Kidney (tissue), 14 donors: ENCODE measurements around the gene FAM193A. TPM values are rescaled to one million over a fixed set of nuclear protein-coding genes. Genes with fewer than 3 reads are reported as not detected.

Source experiments
- DNase-seq, 5 donors: peaks; one replicate each; pipeline ENCODE4 v3.0.0-alpha.2; 2013 to 2020
- FAIRE-seq: peaks from 2 replicates; lab custom pipeline; 2012; peaks lifted over from hg19 to GRCh38; lab: Jason Lieb, UNC
- H3K27ac ChIP-seq, 2 donors: one replicate each; pipeline ENCODE4 v1.7.0; 2013; ENCODE audit warnings: low read depth in 2 of 2, low read length in 2 of 2, inconsistent platforms in 1 of 2
- H3K27me3 ChIP-seq: one replicate; pipeline ENCODE4 v1.7.1; 2013; ENCODE audit warnings: low read length, inconsistent platforms; ENCODE audit not compliant: control insufficient read depth, insufficient read depth
- H3K36me3 ChIP-seq, 3 donors: one replicate each; pipeline versions ENCODE4 v1.7.0 to v1.7.1; 2013; ENCODE audit warnings: low read length in 3 of 3, control low read depth in 1 of 3, inconsistent platforms in 1 of 3; ENCODE audit not compliant: insufficient read depth in 3 of 3, control insufficient read depth in 2 of 3
- H3K4me1 ChIP-seq, 3 donors: one replicate each; pipeline versions ENCODE4 v1.7.0 to v1.7.1; 2013; ENCODE audit warnings: low read length in 3 of 3, inconsistent platforms in 1 of 3, low read depth in 1 of 3; ENCODE audit not compliant: control insufficient read depth in 2 of 3, insufficient read depth in 2 of 3
- H3K4me3 ChIP-seq, 3 donors: one replicate each; pipeline versions ENCODE4 v1.7.0 to v1.8.1; 2013; ENCODE audit warnings: low read length in 3 of 3, control low read depth in 1 of 3, inconsistent platforms in 1 of 3
- H3K9ac ChIP-seq, 3 donors: one replicate each; pipeline versions ENCODE4 v1.7.0 to v1.7.1; 2013; ENCODE audit warnings: low read length in 3 of 3, control low read depth in 1 of 3, inconsistent platforms in 1 of 3
- H3K9me3 ChIP-seq, 3 donors: one replicate each; pipeline versions ENCODE4 v1.7.0 to v1.7.1; 2013; ENCODE audit warnings: low read length in 3 of 3, control low read depth in 1 of 3, inconsistent platforms in 1 of 3; ENCODE audit not compliant: control insufficient read depth in 2 of 3, insufficient read depth in 1 of 3
- CTCF ChIP-seq: IDR thresholded peaks from 3 replicates; pipeline ENCODE4 v1.5.1; 2012; ENCODE audit warnings: mild to moderate bottlenecking, moderate library complexity, borderline replicate concordance; ENCODE audit not compliant: insufficient read depth; ENCODE audit errors: extremely low read depth
- intact Hi-C: fragments of 100-400 bp; cut with DNase I; formaldehyde crosslinking; loops from one replicate; pipeline ENCODE4 v1.11.1; 2022
- polyA plus RNA-seq: library from polyadenylated mRNA; stranded (reverse); fragments of 350-450 nt; fragmentation: Illumina TruSeq; extraction: RNeasy Lipid Tissue Mini Kit (QIAGEN cat#74804); gene quantifications from one replicate; pipeline ENCODE4 v1.2.3, GENCODE V29; 2014; ENCODE audit warnings: low read depth, low replicate concordance; ENCODE audit not compliant: insufficient read depth
- total RNA-seq: library from RNA; stranded (reverse); fragmentation: NEBNext Ultra II Directional; extraction: Animal tissue kit (Norgen Biotek cat#: 25700); gene quantifications from one replicate; pipeline ENCODE4 v1.2.1, GENCODE V29; 2021
- donor health status: control.
- donor health status: control.
- donor health status: control.
- donor health status: control.
- donor health status: control.
- donor health status: DM: yes; HTN: yes; CAD: no.
- donor health status: Normal renal cell carcinoma (clear cell type).

FAM193A gene
- total and polyA plus RNA-seq, 2 donors from 2014 or later: 6.3 to 29.3 TPM

DNA sequence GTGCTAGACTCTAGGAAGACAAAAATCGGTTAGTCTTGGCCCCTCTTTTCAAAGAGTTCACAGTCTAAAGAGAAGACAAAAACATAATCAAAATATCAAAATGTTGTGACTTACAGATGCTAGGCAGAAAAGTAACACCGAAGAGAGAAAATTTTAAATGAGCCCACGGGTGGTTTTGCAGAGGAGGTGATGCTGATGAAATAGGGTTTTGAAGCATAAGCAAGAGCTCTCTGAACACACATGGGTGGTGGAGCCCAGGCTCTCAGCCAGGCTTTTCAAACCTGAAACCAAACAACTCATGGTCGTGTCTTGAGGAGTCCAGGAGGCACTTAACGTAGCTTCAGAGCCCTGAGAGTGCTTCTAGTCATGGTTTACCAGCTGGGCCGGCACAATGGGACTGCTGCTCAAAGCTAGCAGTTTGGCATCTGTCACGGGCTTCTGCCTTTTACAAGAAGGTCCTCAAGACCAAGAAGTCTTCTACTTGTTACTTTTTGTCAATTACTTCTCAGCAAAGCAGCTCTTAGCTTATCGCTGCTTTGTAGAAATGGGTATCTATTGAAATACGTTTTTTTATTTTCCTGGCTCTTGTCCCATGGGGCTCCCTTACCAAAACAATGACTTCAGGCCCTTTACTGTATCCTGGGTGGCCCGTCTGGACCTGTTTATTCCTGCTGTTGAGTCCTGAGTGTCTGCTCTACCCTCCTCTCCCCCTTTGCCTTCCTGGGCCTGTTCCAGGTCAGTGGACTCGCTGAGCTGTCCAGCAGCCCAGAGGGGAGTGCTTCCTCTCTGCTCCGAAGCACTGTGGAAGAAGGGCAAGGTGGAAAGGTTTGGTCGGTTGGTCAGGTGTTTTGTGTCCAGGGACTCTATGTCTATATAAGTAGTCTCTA, 150.2 kb downstream of the FAM193A start:
- Histone ChIP-seq H3K4me3 (no peak overlapping the region), H3K27ac (no peak overlapping the region), H3K27me3 (no peaks in the 10 kb centered on the region), H3K4me1 (peaks cover 0 to 2% (median 0%) of the 10 kb centered on the region in 3 donors), H3K9me3 (no peaks in the 10 kb centered on the region), H3K9ac (no peak overlapping the region), H3K36me3 (peaks cover 5 to 47% (median 19%) of the 10 kb centered on the region in 3 donors)
- DNase-seq (no peak), FAIRE-seq (no peak)
- TF ChIP-seq CTCF: no peak
- intact Hi-C loops: no loop called here

- Histone ChIP-seq H3K9me3 (no peaks in the 10 kb centered on the region), H3K9ac (no peak overlapping the region), H3K4me1 (peaks cover 0 to 2% (median 0%) of the 10 kb centered on the region in 3 donors), H3K27ac (no peak overlapping the region), H3K27me3 (no peaks in the 10 kb centered on the region), H3K4me3 (no peak overlapping the region), H3K36me3 (peaks cover 5 to 59% (median 19%) of the 10 kb centered on the region in 3 donors)
- intact Hi-C loops: no loop called here
- no peak for FAIRE-seq
- DNase-seq: no peak
- TF ChIP-seq CTCF: no peak
Observed at GRCh38 chr4:2688281-2688680, 151.8 kb downstream of the FAM193A start.

GRCh38 chr4:2688697-2689096, 152.2 kb downstream of the FAM193A start:
- TF ChIP-seq CTCF: no peak

More at GRCh38 chr4:2688697-2689096, 152.2 kb downstream of the FAM193A start:
- H3K36me3 ChIP-seq: peaks cover 5 to 62% (median 21%) of the 10 kb centered on the region in 3 donors
- no peak overlapping the region for H3K4me3 ChIP-seq
- no peak for DNase-seq
- H3K9me3 ChIP-seq: no peaks in the 10 kb centered on the region
- no peak overlapping the region for H3K27ac ChIP-seq
- intact Hi-C loops: no loop called here
- no peak for FAIRE-seq
- no peaks in the 10 kb centered on the region for H3K27me3 ChIP-seq
- H3K9ac ChIP-seq: no peak overlapping the region
- H3K4me1 ChIP-seq: peaks cover 0 to 2% (median 0%) of the 10 kb centered on the region in 3 donors
